HCT116 (cell line): ENCODE results near the gene TGM2. TPM values are rescaled to one million over a fixed set of nuclear protein-coding genes. Genes with fewer than 3 reads are reported as not detected.

ENCODE experiments used
- ATAC-seq: fragments of 200-7000 bp; cut with Tn5 transposase; 2 replicates; pipeline ENCODE4 v1.9.1; 2020; ENCODE audit warnings: mild to moderate bottlenecking, moderate library complexity
- BruUV-seq: library from RNA; stranded (reverse); fragments of 400-500 nt; replicated peaks from 2 replicates; lab custom pipeline; 2021; lab: Mats Ljungman, UMichigan
- CTCF ChIA-PET: fragments of 300-600 bp; sonication (Branson Sonifier 250); formaldehyde crosslinking; loops from one replicate; lab custom pipeline; 2021; ENCODE audit warnings: antibody characterized with exemption; lab: Charles Lee
- POLR2A ChIA-PET: fragments of 300-600, 350-600 bp; sonication (Branson Sonifier 250); formaldehyde crosslinking; loops from one replicate; lab custom pipeline; 2021; ENCODE audit warnings: antibody characterized with exemption; lab: Charles Lee
- RAD21 ChIA-PET, 2 experiments: fragments of 300-600 bp; sonication (Branson Sonifier 250); formaldehyde crosslinking; loops; one replicate each; lab custom pipeline; 2023; ENCODE audit warnings: low total read pairs in 2 of 2; ENCODE audit not compliant: uncharacterized antibody in 2 of 2, unreplicated experiment in 2 of 2, low non-redundant PET in 1 of 2; lab: Charles Lee
- DNase-seq: peaks from one replicate; pipeline ENCODE4 v3.0.0-alpha.2; 2010; ENCODE audit warnings: low read depth, low spot score
- H2AFZ ChIP-seq: fragments of 200-600 bp; shearing (Covaris generic), sonication (generic); 2 replicates; pipeline ENCODE4 v1.6.1; 2017; ENCODE audit warnings: low read depth, mixed run types, mixed read lengths, antibody characterized with exemption, low read length; ENCODE audit not compliant: poor library complexity, severe bottlenecking
- H3K27ac ChIP-seq: 2 replicates; pipeline ENCODE4 v1.5.1; 2012; ENCODE audit warnings: low read depth, low read length
- H3K27me3 ChIP-seq: fragments of 200-600 bp; sonication (generic); 2 replicates; pipeline ENCODE4 v1.6.1; 2016; ENCODE audit warnings: mixed run types, low read length, mixed read lengths; ENCODE audit not compliant: insufficient read depth
- H3K36me3 ChIP-seq, 2 experiments: fragments of 200-500 bp in 1 of 2; fragments of 200-600 bp in 1 of 2; sonication (Bioruptor generic) in 1 of 2; sonication (generic) in 1 of 2; 2 replicates each; pipeline versions ENCODE4 v1.5.1 to v1.6.1; 2014 to 2016; ENCODE audit warnings: low read length in 2 of 2, inconsistent platforms in 1 of 2, mixed read lengths in 1 of 2, mixed run types in 1 of 2; ENCODE audit not compliant: insufficient read depth in 2 of 2, control insufficient read depth in 1 of 2
- H3K4me1 ChIP-seq, 2 experiments: fragments of 200-600 bp in 1 of 2; sonication (generic) in 1 of 2; 2 replicates each; pipeline versions ENCODE4 v1.5.1 to v1.6.1; 2012 to 2017; ENCODE audit warnings: low read length in 2 of 2, inconsistent platforms in 1 of 2, mild to moderate bottlenecking in 1 of 2, mixed read lengths in 1 of 2, mixed run types in 1 of 2, moderate library complexity in 1 of 2; ENCODE audit not compliant: insufficient read depth in 2 of 2, control insufficient read depth in 1 of 2
- H3K4me2 ChIP-seq: fragments of 200-600 bp; sonication (generic); 2 replicates; pipeline ENCODE4 v1.6.1; 2017; ENCODE audit warnings: mixed run types, low read length, mixed read lengths
- H3K4me3 ChIP-seq, 2 experiments: fragments of 200-600 bp in 1 of 2; sonication (generic) in 1 of 2; replicated peaks in 1 of 2; 2 replicates each; pipeline ENCODE4 v1.5.1; 2011 to 2016; ENCODE audit warnings: low read length in 2 of 2, control low read depth in 1 of 2, low read depth in 1 of 2, mild to moderate bottlenecking in 1 of 2, mixed read lengths in 1 of 2, mixed run types in 1 of 2
- H3K79me2 ChIP-seq: fragments of 200-600 bp; sonication (generic); 2 replicates; pipeline ENCODE4 v1.6.1; 2017; ENCODE audit warnings: mild to moderate bottlenecking, mixed run types, low read length, moderate library complexity, mixed read lengths; ENCODE audit not compliant: insufficient read depth
- H3K9ac ChIP-seq: fragments of 200-600 bp; sonication (generic); 2 replicates; pipeline ENCODE4 v1.6.1; 2016; ENCODE audit warnings: low read length, mixed read lengths
- H3K9me2 ChIP-seq: fragments of 200-600 bp; sonication (generic), shearing (Covaris generic); 2 replicates; pipeline ENCODE4 v1.6.1; 2017; ENCODE audit warnings: mixed run types, mild to moderate bottlenecking, moderate library complexity; ENCODE audit not compliant: insufficient read depth
- H3K9me3 ChIP-seq, 2 experiments: fragments of 200-500 bp in 1 of 2; fragments of 200-600 bp in 1 of 2; sonication (Bioruptor generic) in 1 of 2; sonication (generic) in 1 of 2; 2 replicates each; pipeline ENCODE4 v1.6.1; 2014 to 2017; ENCODE audit warnings: low read length in 2 of 2, mixed read lengths in 2 of 2, inconsistent platforms in 1 of 2, low read depth in 1 of 2, mild to moderate bottlenecking in 1 of 2, mixed run types in 1 of 2, moderate library complexity in 1 of 2; ENCODE audit not compliant: control insufficient read depth in 1 of 2, insufficient read depth in 1 of 2
- H4K20me1 ChIP-seq: fragments of 200-600 bp; sonication (generic), shearing (Covaris generic); 2 replicates; pipeline ENCODE4 v1.6.1; 2017; ENCODE audit warnings: mixed run types, mild to moderate bottlenecking, moderate library complexity; ENCODE audit not compliant: insufficient read depth
- CEBPB ChIP-seq: IDR thresholded peaks from 2 replicates; pipeline ENCODE4 v1.6.1; 2012; ENCODE audit warnings: low read depth
- EZH2 ChIP-seq: fragments of 200-600 bp; sonication (generic); IDR thresholded peaks from 2 replicates; pipeline ENCODE4 v1.6.1; 2017; ENCODE audit warnings: antibody characterized with exemption, mixed run types
- FOSL1 ChIP-seq: IDR thresholded peaks from 2 replicates; pipeline ENCODE4 v1.6.1; 2012; ENCODE audit warnings: low read depth
- RAD21 ChIP-seq: IDR thresholded peaks from 2 replicates; pipeline ENCODE4 v1.6.1; 2012; ENCODE audit warnings: low read depth, mild to moderate bottlenecking
- SIN3A ChIP-seq: IDR thresholded peaks from 2 replicates; pipeline ENCODE4 v1.6.1; 2012; ENCODE audit warnings: low read depth
- SRF ChIP-seq: IDR thresholded peaks from 2 replicates; pipeline ENCODE4 v1.6.1; 2012; ENCODE audit warnings: low read depth
- TCF7L2 ChIP-seq: IDR thresholded peaks from 2 replicates; pipeline ENCODE4 v1.7.0; 2011; ENCODE audit warnings: borderline replicate concordance, inconsistent platforms; ENCODE audit not compliant: insufficient read depth, insufficient read length; ENCODE audit errors: extremely low read depth
- YY1 ChIP-seq: IDR thresholded peaks from 2 replicates; pipeline ENCODE4 v1.6.1; 2011; ENCODE audit warnings: low read length, low read depth, moderate library complexity, mild to moderate bottlenecking; ENCODE audit not compliant: insufficient replicate concordance; ENCODE audit errors: extremely low read depth
- ZFX ChIP-seq: fragments of 450-650 bp; IDR thresholded peaks from 2 replicates; pipeline ENCODE4 v1.6.1; 2017
- ZNF274 ChIP-seq: fragments of 200-500 bp; sonication (Bioruptor generic); IDR thresholded peaks from 2 replicates; pipeline ENCODE4 v1.6.1; 2014; ENCODE audit warnings: mild to moderate bottlenecking, low read depth, low read length, inconsistent platforms
- intact Hi-C: fragments of 100-400 bp; cut with micrococcal nuclease; formaldehyde crosslinking; loops from 2 replicates; pipeline ENCODE4 v1.10.0; 2022
- total RNA-seq: library from RNA; stranded (reverse); gene quantifications from one replicate; pipeline ENCODE4 v1.2.1, GENCODE V29; 2021; ENCODE audit not compliant: unreplicated experiment
- TF ChIP-seq, protein P1 (sequence below): IDR thresholded peaks from 2 replicates; pipeline ENCODE4 v1.6.1; 2011; ENCODE audit warnings: mild to moderate bottlenecking, low read length, moderate library complexity; ENCODE audit not compliant: insufficient replicate concordance; ENCODE audit errors: extremely low read depth
- TF ChIP-seq, protein P2 (sequence below), 3 experiments: fragments of 200-600 bp in 1 of 3; sonication (generic) in 1 of 3; IDR thresholded peaks in 2 of 3; conservative IDR thresholded peaks in 1 of 3; 2 replicates each; pipeline ENCODE4 v1.5.1; 2012 to 2017; ENCODE audit warnings: low read depth in 2 of 3, low read length in 2 of 3, antibody characterized with exemption in 1 of 3, borderline replicate concordance in 1 of 3, control low read depth in 1 of 3, mild to moderate bottlenecking in 1 of 3, mixed read lengths in 1 of 3, mixed run types in 1 of 3, moderate library complexity in 1 of 3; ENCODE audit not compliant: insufficient read depth in 1 of 3
- TF ChIP-seq, protein P3 (sequence below): IDR thresholded peaks from 2 replicates; pipeline ENCODE4 v1.6.1; 2012
- TF ChIP-seq, protein P4 (sequence below): IDR thresholded peaks from 2 replicates; pipeline ENCODE4 v1.6.1; 2012; ENCODE audit warnings: low read depth
- TF ChIP-seq, protein P5 (sequence below): IDR thresholded peaks from 2 replicates; pipeline ENCODE4 v1.6.1; 2012

Gene TGM2
- total RNA-seq, 1 experiment from 2014 or later = 6.1 TPM

DNA sequence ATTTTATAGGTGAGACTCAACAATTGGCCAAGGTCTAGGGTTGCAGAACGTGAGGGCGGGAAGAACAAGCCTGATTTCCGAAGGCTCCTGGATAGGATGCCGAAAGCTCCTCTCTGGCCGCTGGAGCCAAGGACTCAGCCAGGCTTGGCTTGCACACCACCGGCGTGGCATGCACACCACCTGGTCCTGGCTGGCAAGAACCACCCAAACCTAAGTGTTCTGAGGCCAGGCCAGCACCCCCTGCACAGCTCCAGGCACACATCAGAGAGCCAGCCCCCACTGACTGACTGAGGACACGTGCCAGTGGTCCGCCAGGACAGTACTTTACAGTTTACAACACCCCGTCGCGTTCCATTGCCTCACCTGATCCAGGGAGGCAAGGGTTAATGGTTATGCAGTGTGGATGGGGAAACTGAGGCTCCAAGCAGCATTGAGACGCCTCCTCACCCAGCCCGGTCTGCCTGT lies 414 bp downstream of the TGM2 start:
- Histone ChIP-seq H3K79me2 (no peaks in the 10 kb centered on the region), H3K27ac (no peak overlapping the region; the same call in 1 of the 2 replicates), H3K9ac (peak overlapping the region; percentile 29), H3K9me2 (no peaks in the 10 kb centered on the region), H3K36me3 (no peaks in the 10 kb centered on the region), H4K20me1 (no peaks in the 10 kb centered on the region), H3K4me2 (peak overlapping the region; percentile 78), H3K9me3 (no peaks in the 10 kb centered on the region), H3K4me3 (peak overlapping the region; percentile 41 to 58), H2AFZ (no peak overlapping the region), H3K27me3 (no peaks in the 10 kb centered on the region), H3K4me1 (peaks cover 14 to 33% of the 10 kb centered on the region in 2 experiments; a peak in 3 of 4 replicates)
- intact Hi-C loops = loop anchor here (1.0 to 10.0 kb wide), 3 partner anchors 91 to 600 kb away; no protein-coding TSS in a partner anchor
- BruUV-seq = no TSS peak
- DNase-seq = no peak
- TF ChIP-seq, protein P1, sequence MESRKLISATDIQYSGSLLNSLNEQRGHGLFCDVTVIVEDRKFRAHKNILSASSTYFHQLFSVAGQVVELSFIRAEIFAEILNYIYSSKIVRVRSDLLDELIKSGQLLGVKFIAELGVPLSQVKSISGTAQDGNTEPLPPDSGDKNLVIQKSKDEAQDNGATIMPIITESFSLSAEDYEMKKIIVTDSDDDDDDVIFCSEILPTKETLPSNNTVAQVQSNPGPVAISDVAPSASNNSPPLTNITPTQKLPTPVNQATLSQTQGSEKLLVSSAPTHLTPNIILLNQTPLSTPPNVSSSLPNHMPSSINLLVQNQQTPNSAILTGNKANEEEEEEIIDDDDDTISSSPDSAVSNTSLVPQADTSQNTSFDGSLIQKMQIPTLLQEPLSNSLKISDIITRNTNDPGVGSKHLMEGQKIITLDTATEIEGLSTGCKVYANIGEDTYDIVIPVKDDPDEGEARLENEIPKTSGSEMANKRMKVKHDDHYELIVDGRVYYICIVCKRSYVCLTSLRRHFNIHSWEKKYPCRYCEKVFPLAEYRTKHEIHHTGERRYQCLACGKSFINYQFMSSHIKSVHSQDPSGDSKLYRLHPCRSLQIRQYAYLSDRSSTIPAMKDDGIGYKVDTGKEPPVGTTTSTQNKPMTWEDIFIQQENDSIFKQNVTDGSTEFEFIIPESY = no peak
- no peak for TF ChIP-seq SRF
- TF ChIP-seq FOSL1 = no peak
- TF ChIP-seq, protein P2, sequence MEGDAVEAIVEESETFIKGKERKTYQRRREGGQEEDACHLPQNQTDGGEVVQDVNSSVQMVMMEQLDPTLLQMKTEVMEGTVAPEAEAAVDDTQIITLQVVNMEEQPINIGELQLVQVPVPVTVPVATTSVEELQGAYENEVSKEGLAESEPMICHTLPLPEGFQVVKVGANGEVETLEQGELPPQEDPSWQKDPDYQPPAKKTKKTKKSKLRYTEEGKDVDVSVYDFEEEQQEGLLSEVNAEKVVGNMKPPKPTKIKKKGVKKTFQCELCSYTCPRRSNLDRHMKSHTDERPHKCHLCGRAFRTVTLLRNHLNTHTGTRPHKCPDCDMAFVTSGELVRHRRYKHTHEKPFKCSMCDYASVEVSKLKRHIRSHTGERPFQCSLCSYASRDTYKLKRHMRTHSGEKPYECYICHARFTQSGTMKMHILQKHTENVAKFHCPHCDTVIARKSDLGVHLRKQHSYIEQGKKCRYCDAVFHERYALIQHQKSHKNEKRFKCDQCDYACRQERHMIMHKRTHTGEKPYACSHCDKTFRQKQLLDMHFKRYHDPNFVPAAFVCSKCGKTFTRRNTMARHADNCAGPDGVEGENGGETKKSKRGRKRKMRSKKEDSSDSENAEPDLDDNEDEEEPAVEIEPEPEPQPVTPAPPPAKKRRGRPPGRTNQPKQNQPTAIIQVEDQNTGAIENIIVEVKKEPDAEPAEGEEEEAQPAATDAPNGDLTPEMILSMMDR (IDR thresholded peaks at IDR 0.05 in 2 of 3, conservative IDR thresholded peaks at IDR 0.05 in 1 of 3; ENCODE audit: borderline replicate concordance in 1 of 3, insufficient read depth in 1 of 3, low read depth in 2 of 3, low read length in 2 of 3) = no peak
- TF ChIP-seq, protein P3, sequence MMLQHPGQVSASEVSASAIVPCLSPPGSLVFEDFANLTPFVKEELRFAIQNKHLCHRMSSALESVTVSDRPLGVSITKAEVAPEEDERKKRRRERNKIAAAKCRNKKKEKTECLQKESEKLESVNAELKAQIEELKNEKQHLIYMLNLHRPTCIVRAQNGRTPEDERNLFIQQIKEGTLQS = no peak
- TF ChIP-seq ZNF274 = no peak
- TF ChIP-seq, protein P4, sequence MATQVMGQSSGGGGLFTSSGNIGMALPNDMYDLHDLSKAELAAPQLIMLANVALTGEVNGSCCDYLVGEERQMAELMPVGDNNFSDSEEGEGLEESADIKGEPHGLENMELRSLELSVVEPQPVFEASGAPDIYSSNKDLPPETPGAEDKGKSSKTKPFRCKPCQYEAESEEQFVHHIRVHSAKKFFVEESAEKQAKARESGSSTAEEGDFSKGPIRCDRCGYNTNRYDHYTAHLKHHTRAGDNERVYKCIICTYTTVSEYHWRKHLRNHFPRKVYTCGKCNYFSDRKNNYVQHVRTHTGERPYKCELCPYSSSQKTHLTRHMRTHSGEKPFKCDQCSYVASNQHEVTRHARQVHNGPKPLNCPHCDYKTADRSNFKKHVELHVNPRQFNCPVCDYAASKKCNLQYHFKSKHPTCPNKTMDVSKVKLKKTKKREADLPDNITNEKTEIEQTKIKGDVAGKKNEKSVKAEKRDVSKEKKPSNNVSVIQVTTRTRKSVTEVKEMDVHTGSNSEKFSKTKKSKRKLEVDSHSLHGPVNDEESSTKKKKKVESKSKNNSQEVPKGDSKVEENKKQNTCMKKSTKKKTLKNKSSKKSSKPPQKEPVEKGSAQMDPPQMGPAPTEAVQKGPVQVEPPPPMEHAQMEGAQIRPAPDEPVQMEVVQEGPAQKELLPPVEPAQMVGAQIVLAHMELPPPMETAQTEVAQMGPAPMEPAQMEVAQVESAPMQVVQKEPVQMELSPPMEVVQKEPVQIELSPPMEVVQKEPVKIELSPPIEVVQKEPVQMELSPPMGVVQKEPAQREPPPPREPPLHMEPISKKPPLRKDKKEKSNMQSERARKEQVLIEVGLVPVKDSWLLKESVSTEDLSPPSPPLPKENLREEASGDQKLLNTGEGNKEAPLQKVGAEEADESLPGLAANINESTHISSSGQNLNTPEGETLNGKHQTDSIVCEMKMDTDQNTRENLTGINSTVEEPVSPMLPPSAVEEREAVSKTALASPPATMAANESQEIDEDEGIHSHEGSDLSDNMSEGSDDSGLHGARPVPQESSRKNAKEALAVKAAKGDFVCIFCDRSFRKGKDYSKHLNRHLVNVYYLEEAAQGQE = no peak
- no peak for TF ChIP-seq YY1
- no peak for TF ChIP-seq EZH2
- no peak for TF ChIP-seq CEBPB
- TF ChIP-seq TCF7L2 = no peak
- no peak for TF ChIP-seq SIN3A
- TF ChIP-seq, protein P5, sequence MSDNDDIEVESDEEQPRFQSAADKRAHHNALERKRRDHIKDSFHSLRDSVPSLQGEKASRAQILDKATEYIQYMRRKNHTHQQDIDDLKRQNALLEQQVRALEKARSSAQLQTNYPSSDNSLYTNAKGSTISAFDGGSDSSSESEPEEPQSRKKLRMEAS = no peak
- TF ChIP-seq ZFX = no peak
- TF ChIP-seq RAD21 = no peak
- ChIA-PET CTCF (interaction anchor here (0.6 to 0.9 kb wide), 2 partner anchors 9 to 91 kb away, joined by 3 to 4 read pairs; no protein-coding TSS in a partner anchor), POLR2A (no interaction called here), RAD21 (no interaction called here)
- no peak for ATAC-seq
